DOHH2 (cell line): ENCODE data around the gene COA7.

Experiments used
- H3F3A ChIP-seq: fragments of 200-600 bp; sonication (generic), shearing (Covaris generic); 2 replicates; pipeline ENCODE4 v1.6.0; 2016; ENCODE audit warnings: antibody characterized with exemption, mild to moderate bottlenecking; ENCODE audit not compliant: control insufficient read depth, insufficient read depth
- H3K27ac ChIP-seq: fragments of 200-600 bp; sonication (generic); 2 replicates; pipeline ENCODE4 v1.5.1; 2014; ENCODE audit warnings: low read depth, mild to moderate bottlenecking, low read length, moderate library complexity
- H3K27me3 ChIP-seq: fragments of 200-600 bp; sonication (generic); 2 replicates; pipeline ENCODE4 v1.6.1; 2014; ENCODE audit warnings: mild to moderate bottlenecking, low read length, mixed read lengths; ENCODE audit not compliant: control insufficient read depth
- H3K36me3 ChIP-seq: fragments of 200-600 bp; sonication (generic); 2 replicates; pipeline ENCODE4 v1.6.1; 2014; ENCODE audit warnings: mild to moderate bottlenecking, low read length, moderate library complexity, mixed read lengths; ENCODE audit not compliant: control insufficient read depth
- H3K4me1 ChIP-seq: fragments of 200-600 bp; sonication (generic); 2 replicates; pipeline ENCODE4 v1.6.1; 2014; ENCODE audit warnings: mild to moderate bottlenecking, low read length, mixed read lengths; ENCODE audit not compliant: control insufficient read depth
- H3K4me2 ChIP-seq: fragments of 200-600 bp; sonication (generic); 2 replicates; pipeline ENCODE4 v1.6.0; 2014; ENCODE audit warnings: mild to moderate bottlenecking, low read length, moderate library complexity
- H3K4me3 ChIP-seq: fragments of 200-600 bp; sonication (generic); 2 replicates; pipeline ENCODE4 v1.5.1; 2014; ENCODE audit warnings: mild to moderate bottlenecking, low read length, mixed read lengths
- H3K79me2 ChIP-seq: fragments of 200-600 bp; sonication (generic); 2 replicates; pipeline ENCODE4 v1.6.1; 2014; ENCODE audit warnings: mild to moderate bottlenecking, low read length, mixed read lengths; ENCODE audit not compliant: control insufficient read depth
- H3K9me2 ChIP-seq: fragments of 200-600 bp; sonication (generic); replicated peaks from 2 replicates; pipeline ENCODE4 v1.6.1; 2014; ENCODE audit warnings: mild to moderate bottlenecking, low read length, mixed read lengths; ENCODE audit not compliant: control insufficient read depth
- H3K9me3 ChIP-seq: fragments of 200-600 bp; sonication (generic); 2 replicates; pipeline ENCODE4 v1.6.1; 2014; ENCODE audit warnings: antibody characterized with exemption, low read length, mixed read lengths; ENCODE audit not compliant: control insufficient read depth, insufficient read depth
- H4K20me1 ChIP-seq: fragments of 200-600 bp; sonication (generic); 2 replicates; pipeline ENCODE4 v1.6.0; 2014; ENCODE audit warnings: low read depth, mild to moderate bottlenecking, antibody characterized with exemption, low read length, moderate library complexity; ENCODE audit not compliant: control insufficient read depth, insufficient read depth
- EZH2phosphoT487 ChIP-seq: fragments of 200-600 bp; sonication (generic); IDR thresholded peaks from 2 replicates; pipeline ENCODE4 v1.6.1; 2017; ENCODE audit warnings: borderline replicate concordance, mild to moderate bottlenecking, antibody characterized with exemption, low read length, moderate library complexity, mixed read lengths
- TF ChIP-seq, protein P1 (sequence below): fragments of 200-600 bp; sonication (generic); IDR thresholded peaks from one replicate; pipeline ENCODE4 v1.5.1; 2014; ENCODE audit warnings: antibody characterized with exemption, mild to moderate bottlenecking, low read depth, low read length; ENCODE audit not compliant: poor library complexity, severe bottlenecking

COA7 gene

GRCh38 chr1:52697795-52698674 is at the start of gene COA7:
COA7 (minus strand) TSS chr1:52698347; CDS start chr1:52698326, 21 bp downstream.
- H3K79me2 ChIP-seq: peaks cover 55% of the 10 kb centered on the region
- no peaks in the 10 kb centered on the region for H3K9me3 ChIP-seq
- H3K4me1 ChIP-seq: peaks cover 38% of the 10 kb centered on the region
- no peaks in the 10 kb centered on the region for H4K20me1 ChIP-seq
- peak within 1 kb of the TSS; percentile 98 for H3K4me3 ChIP-seq
- H3K36me3 ChIP-seq: peaks cover 11% of the 10 kb centered on the region
- peaks cover 14% of the 10 kb centered on the region for H3F3A ChIP-seq
- peak within 1 kb of the TSS; percentile 74 for H3K4me2 ChIP-seq
- H3K27me3 ChIP-seq: no peaks in the 10 kb centered on the region
- peak within 1 kb of the TSS; percentile 46 for H3K27ac ChIP-seq
- TF ChIP-seq, protein P1, sequence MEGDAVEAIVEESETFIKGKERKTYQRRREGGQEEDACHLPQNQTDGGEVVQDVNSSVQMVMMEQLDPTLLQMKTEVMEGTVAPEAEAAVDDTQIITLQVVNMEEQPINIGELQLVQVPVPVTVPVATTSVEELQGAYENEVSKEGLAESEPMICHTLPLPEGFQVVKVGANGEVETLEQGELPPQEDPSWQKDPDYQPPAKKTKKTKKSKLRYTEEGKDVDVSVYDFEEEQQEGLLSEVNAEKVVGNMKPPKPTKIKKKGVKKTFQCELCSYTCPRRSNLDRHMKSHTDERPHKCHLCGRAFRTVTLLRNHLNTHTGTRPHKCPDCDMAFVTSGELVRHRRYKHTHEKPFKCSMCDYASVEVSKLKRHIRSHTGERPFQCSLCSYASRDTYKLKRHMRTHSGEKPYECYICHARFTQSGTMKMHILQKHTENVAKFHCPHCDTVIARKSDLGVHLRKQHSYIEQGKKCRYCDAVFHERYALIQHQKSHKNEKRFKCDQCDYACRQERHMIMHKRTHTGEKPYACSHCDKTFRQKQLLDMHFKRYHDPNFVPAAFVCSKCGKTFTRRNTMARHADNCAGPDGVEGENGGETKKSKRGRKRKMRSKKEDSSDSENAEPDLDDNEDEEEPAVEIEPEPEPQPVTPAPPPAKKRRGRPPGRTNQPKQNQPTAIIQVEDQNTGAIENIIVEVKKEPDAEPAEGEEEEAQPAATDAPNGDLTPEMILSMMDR: no peak
- TF ChIP-seq EZH2phosphoT487: no peak
- no peaks in the 10 kb centered on the region for H3K9me2 ChIP-seq

GRCh38 chr1:52747450-52747849 is 49.3 kb upstream of the COA7 start:
- TF ChIP-seq EZH2phosphoT487: no peak
- TF ChIP-seq, protein P1: no peak
- no peaks in the 10 kb centered on the region for H3K36me3 ChIP-seq
- H3K4me3 ChIP-seq: no peak overlapping the region
- H3K27me3 ChIP-seq: no peaks in the 10 kb centered on the region
- H3F3A ChIP-seq: peaks cover 3% of the 10 kb centered on the region; the same call in 1 of the 2 replicates
- H3K27ac ChIP-seq: no peak overlapping the region
- no peaks in the 10 kb centered on the region for H3K4me1 ChIP-seq
- no peak overlapping the region for H3K4me2 ChIP-seq
- 0 out of 2 replicates have a peak, but pooled peaks cover 2% of the 10 kb centered on the region for H4K20me1 ChIP-seq
- H3K9me3 ChIP-seq: no peaks in the 10 kb centered on the region
- no peaks in the 10 kb centered on the region for H3K9me2 ChIP-seq
- H3K79me2 ChIP-seq: peaks cover 3% of the 10 kb centered on the region; the same call in 1 of the 2 replicates

- Histone ChIP-seq H3K4me3 (no peak overlapping the region), H3K4me1 (no peaks in the 10 kb centered on the region), H3F3A (peaks cover 3% of the 10 kb centered on the region; the same call in 1 of the 2 replicates), H3K4me2 (no peak overlapping the region), H3K79me2 (peaks cover 11% of the 10 kb centered on the region), H3K36me3 (no peaks in the 10 kb centered on the region), H3K27ac (no peak overlapping the region), H3K27me3 (no peaks in the 10 kb centered on the region), H3K9me3 (no peaks in the 10 kb centered on the region), H3K9me2 (no peaks in the 10 kb centered on the region), H4K20me1 (0 out of 2 replicates have a peak, but pooled peaks cover 2% of the 10 kb centered on the region)
- TF ChIP-seq EZH2phosphoT487: no peak
- TF ChIP-seq, protein P1: no peak
Observed at GRCh38 chr1:52746189-52746588, 48.0 kb upstream of the COA7 start.
